Smooth muscle cell of the brain vasculature (primary cell): ENCODE measurements around the gene INPP5A.
A peak's percentile ranks its signal among the peaks of the same experiment; 100 is the strongest.
"Not testable (repeated sequence)": the region's sequence is repeated elsewhere in the genome, so short reads cannot be mapped to it uniquely, and the experiment has no call there.

Experiments used
- DNase-seq: peaks from one replicate; pipeline ENCODE4 v3.0.0-alpha.2; 2012; ENCODE audit warnings: low read depth, low spot score

The INPP5A gene

DNA sequence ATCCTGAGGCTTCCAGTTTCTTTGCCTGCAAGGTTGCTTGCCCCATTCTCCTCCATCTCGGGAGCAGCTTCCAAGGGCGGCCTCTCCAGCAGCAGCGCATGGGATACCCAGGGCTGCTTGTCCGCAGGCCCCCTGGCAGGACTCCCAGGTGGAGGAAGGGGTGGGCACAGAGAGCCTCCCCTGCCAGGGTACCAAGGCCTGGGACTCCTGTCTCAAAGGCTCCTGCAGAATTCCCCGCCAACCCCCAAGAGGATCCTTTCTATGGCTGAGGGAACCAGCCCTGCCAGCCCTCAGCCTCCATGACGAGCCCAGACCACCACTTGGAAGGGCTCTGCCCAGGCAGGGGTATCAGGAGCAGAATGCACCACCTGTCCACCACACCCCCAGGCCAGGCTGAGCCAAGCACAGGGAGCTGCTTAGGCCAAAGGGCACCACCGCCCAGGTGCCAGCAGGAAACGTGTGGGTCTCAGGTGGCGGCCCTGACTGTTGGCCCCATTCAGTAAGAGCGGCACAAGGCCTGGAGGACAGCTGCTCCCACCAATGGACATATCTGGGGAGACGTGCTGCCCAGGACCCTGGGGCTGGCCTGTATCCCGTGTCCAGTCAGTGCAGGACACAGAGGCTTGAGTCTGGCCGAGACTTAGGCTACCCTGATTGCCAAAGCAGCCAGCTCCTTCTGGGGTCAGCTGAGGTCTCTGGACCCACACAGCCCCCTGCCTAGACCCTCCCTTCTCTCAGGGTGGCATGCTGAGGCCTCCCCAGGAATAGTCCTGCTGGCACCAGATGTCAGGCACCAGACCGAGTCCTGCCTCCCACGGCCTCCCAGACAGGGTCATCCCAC lies 33.8 kb upstream of the INPP5A start:
- no peak for DNase-seq

DNA sequence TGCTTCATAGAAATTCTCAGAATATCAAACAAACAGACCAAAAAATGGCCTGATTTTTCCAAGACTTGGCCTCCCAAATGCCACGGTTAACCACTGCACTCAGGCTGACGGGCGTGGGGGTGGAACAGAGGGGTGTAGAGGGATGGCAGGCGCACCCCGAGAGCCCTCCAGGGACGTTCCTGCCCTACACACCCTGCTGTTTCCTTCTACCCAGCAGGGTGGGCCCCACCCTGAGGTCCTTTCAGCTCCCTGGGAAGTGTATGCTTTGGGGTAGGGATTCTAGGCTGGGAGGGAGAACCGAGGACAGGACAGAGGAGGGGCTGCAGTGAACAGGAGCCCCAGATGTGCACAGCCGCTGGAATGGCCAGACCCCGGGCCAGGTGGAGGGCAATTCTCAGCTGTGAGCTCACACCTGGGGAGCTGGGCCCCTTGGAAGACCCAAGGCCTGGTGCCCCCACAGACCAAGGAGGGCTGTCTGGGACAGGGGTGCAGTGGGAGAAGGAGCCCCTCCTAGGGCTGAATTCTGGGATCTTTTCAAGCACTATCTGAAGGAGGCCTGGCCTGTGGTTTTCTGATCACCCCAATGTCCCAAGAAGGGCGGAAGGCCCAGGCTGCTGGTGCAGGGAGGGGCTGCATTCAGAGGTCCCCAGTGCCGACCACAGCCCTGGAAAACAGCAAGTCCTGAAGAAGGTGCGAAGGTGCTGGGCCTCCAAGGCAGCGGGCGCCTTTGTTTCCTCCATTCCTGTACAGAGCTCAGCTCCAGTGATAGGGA lies 32.9 kb upstream of the INPP5A start:
- DNase-seq, result no peak

DNA sequence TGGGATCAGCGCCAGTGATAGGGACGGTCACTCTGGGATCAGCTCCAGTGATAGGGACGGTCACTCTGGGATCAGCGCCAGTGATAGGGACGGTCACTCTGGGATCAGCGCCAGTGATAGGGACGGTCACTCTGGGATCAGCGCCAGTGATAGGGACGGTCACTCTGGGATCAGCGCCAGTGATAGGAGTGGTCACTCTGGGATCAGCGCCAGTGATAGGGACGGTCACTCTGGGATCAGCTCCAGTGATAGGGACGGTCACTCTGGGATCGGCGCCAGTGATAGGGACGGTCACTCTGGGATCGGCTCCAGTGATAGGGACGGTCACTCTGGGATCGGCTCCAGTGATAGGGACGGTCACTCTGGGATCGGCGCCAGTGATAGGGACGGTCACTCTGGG lies 32.0 kb upstream of the INPP5A start:
- not testable (repeated sequence) for DNase-seq

DNA sequence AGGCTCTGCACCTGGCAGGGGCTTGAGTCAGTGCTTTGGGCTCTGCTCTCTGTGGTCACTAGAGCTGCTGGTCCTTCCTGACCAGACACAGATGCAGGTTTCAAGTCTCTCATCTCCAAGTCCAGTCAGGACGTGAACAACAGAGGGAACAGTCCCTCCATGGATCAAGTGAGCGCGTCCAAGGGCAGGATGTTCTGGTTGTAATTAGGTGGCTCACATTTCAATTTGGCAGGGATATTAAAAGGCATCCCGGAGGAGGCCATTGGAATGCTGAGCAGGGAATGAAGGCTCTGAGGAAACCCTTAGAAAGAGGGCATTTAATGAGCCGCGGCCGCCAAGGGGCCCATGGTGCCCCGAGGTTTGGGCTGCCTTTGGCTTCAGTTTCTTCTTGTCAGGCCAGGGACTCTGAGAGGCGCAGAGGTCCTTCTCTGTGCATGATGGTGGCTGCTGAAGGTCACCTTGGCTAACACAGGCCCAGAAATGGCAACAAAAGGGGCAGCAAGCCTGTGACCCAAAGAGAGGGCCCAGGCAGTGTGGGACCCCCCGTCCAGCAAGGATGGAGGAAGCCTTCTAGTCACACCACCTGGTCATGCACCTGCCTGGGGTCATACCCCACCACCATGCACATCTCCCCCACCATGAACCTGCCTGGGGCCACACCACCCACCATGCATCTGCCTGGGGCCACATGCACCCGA lies 30.7 kb upstream of the INPP5A start:
- DNase-seq, result no peak

DNA sequence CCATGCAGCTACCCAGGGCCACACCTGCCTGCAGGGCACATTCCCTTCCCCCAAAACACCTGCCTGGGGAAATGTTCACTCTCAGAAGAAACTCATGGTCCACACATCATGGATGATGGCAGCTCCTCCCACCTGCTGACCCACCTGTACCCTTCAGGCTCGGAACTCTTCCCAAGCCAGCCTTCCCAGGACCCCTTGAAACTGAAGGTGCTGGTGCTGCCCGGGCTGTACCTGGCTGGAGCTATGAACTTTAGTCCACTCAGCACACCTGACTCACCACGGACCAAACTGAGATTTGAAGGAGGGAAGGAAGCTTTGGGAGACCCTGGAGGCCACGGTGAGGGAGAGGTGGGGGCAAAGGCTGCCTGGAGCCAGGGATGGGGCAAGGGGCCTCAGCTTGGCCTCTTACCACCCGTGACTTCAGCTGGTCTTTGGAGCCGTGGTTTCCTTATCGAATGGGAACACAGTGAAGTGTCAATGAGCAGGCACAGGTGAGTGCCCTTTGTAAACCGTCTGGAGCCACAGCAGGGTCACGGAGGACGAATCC lies 30.1 kb upstream of the INPP5A start:
- no peak for DNase-seq

DNA sequence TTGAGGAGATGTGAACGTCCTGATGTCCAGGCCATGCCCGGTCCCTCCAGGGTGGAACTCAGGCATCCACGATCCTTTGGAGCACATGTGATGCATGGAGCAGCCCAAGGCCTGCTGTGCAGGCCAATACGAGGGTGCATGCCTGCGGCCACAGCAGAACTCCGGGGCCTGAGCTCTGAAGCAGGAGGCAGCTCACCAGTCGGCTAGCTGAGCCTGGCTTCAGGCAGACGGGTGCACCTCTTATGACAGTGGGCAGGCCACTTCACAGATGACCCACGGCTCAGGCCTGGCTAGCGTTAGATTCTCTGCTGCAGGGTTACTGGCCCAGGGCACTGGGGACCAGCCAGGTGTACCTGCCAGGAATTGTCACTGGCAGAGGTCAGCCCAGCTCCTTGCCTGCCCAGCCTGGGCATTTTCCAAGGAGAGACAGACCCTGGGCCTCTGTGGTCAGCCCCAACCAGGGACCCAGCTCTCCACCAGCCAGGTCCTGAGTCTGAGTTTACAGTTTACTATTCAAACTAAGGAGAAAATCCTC lies 29.6 kb upstream of the INPP5A start:
- no peak for DNase-seq

DNA sequence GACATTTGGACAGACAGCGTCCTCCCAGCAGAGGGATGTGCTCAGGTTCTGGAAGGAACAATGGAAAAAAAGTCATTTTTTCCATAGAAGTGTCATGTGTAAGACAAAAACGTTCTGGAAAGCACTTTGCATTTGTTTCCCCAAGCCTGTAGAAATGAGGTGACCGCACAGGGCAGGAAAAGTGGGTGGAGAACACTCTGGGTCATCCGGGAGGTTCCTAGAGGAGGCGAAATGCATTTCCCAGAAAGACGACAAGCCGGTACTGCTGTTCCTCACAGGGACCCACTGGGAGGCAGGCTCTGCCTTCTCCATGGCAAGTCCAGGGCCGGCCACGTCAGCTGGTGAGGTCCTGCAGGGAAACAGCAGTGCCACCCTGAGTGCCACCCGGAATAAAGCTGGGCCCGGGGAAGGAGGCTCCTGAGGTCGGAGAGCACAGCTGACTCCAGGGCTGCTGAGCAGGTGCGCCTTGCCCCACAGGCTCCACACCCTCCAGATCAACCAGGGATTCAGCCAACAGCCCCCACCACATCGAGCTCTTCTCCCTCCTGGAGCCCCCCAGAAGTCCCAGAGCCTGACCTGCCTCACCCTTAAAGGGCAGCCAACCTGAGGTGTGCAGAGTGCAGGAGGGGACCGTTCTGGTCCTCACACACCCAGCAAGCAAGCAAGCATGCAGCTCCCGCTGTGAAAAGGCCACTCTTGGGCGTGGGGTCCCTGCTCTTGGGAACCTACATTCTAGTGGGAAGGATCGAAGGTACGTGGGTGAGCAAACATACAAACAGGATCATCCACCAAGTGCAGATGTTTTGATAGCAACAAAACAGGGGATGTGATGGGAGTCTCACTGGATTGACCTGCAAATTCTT lies 28.8 kb upstream of the INPP5A start:
- no peak for DNase-seq

DNA sequence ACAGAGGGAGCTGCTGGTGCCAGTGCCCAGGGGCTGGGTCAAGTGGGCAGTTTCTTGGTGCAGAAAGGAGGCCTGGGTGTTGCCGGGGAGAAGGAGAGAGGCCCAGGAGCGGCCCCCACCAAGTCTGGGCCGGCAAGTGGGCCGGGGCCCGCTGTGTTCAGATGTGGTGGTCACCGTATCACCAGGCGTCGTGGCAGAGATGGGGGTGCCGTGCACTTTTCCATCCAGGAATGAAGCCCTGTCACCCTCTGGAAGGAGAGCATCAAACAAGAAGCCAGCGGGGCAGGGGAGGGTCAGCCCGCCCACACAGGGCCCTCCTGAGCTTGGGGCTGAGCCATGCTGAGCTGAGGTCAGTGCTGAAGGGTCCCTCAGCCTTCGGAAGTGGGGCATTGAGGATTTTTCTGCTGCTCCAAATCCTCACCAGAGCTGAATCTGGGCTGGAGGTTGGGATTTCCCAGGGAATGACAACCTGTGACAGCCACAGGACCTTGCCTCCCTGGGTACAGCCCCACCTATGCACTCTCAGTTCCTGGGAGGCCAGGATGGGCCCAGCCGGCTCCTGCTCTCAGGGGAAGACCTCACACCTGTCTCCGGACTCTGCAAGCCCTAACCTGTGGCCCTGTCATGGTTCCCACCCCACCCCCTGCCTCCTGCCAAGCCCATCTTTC lies 27.9 kb upstream of the INPP5A start:
- no peak for DNase-seq

DNA sequence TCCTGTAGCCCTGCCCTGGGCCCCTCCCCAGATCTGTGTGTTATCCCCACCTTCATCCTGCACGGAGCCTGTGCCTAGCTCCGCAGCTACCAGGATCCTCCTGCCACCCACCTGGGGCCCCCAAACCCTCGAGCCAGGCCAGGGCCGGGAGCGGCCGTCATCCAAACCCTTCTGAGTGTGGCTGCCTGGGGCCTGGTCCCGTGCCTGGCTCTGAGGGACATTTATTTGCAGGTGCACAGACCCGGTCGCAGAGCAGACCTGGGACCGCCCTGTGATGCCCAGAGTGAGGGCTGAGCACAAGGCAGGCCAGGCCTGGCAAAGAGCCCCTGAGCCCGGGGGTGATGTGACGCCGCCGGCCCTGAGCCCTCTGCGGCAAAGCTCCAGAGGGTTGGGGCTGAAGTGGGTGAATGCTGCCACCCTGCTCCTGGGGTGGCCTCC lies 27.4 kb upstream of the INPP5A start:
- no peak for DNase-seq

DNA sequence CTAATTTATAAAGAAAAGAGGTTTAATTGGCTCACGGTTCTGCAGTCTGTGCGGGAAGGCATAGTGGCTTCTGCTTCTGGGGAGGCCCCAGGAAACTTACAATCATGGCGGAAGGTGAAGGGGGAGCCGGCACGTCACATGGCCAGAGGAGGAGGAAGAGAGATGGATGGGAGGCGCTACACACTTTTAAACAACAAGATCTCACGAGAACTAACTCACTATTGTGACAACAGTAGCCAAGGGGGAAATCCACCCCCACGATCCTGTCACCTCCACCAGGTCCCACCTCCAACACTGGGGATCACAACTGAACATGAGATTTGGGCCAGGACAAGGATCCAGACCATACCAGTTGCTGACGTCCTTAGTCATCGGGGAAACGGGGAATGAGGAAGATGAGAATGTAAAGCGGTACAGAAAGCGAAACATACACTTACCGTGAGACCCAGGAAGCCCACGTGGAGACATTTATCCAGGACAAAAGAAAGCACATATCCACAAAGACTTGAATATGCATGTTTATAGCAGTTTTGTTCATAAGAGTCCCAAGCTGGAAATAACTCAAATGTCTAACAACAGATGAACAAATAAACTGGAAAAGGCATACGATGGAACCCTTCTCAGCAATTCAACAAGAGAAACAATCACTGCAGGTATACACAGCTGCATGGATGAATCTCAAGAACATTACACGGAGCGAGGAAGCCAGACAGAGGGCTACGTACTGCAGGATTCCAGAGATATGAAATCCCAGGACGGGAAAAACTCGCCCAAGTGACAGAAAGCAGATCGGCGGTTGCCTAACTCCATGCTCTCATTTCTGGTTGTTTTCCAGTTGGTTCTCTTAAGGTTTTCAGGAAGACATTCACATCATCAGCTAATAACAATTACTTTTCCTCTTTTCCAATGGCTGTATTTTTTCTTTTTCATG lies 26.2 kb upstream of the INPP5A start:
- DNase-seq, result no peak

DNA sequence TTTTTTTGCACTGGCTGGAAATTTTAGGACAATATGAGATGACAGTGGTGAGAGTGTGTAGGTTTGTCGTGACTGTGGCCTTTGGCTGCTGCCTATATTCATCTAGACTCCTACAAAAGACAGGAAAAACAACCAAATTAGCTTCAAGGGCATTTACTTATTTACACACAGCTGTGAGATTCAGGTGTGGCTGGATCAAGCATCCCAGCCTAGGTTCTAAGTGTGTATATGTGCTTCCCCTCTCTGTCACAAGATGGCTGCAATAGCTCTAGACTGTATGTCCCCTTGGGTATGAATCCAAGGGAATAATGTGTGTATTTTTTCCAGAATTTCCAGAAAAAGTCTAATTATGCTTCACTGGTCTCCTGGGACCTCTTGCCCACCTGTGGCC lies 25.5 kb upstream of the INPP5A start:
- DNase-seq, result no peak

DNA sequence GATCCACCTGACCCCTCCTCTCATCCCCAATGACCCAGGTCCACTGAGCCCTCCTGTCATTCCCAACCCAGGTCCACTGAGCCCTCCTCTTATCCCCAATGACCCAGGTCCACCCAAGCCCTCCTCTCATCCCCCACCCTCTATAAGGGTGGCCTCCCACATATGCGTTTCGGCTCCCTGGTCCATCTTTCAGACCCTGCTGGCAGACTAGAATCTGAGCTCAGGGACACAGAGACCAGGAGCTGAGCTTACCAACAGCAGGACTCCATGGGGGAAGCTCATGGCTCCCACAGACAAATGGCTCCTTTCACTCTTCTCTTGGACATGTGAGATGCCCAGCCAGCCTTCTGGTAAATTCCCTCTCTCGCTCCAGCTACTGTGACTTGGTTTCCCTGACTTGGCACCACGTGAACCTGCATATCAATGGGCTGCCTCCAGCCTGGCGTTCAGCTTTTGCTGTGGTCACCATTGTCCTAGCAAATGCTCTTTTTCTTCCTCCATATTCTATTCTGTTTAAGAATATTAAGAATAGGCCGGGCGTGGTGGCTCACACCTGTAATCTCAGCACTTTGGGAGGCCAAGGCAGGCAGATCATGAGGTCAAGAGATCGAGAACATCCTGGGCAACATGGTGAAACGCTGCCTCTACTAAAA lies 24.8 kb upstream of the INPP5A start:
- no peak for DNase-seq

DNA sequence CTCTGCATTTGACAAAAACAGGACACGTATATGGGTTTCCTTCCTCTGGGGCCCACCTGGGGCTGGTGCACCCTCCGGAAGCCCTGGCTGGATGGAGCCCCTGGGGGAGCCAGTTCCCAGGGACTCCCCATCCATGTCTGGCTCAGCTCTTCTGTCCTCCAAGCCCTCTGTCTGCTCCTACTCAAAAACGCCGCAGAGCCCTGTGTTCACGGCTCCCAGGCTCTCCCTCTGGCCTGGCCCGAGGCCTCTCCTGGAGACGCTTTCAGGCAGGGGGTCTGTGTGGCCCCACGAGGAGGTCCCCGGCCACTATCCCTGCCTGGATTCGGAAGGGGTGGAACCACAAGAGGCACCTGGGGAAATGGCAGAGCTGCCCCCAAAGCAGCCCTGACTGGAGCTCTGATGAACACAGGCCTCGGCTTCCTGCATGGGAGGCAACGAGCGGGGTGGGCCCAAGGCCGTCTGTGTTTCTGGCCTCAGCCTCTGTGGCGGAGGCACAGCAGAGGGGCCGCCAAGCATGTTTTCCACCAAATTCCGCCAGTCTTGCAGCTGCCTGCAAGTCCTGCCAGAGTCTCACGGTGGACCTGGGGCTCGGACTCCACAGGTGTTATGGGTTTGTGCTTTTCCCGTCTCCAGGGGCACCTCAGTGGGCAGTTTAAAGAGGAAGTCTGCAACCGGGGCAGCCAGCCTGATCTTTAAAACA lies 22.6 kb upstream of the INPP5A start:
- DNase-seq, result no peak

DNA sequence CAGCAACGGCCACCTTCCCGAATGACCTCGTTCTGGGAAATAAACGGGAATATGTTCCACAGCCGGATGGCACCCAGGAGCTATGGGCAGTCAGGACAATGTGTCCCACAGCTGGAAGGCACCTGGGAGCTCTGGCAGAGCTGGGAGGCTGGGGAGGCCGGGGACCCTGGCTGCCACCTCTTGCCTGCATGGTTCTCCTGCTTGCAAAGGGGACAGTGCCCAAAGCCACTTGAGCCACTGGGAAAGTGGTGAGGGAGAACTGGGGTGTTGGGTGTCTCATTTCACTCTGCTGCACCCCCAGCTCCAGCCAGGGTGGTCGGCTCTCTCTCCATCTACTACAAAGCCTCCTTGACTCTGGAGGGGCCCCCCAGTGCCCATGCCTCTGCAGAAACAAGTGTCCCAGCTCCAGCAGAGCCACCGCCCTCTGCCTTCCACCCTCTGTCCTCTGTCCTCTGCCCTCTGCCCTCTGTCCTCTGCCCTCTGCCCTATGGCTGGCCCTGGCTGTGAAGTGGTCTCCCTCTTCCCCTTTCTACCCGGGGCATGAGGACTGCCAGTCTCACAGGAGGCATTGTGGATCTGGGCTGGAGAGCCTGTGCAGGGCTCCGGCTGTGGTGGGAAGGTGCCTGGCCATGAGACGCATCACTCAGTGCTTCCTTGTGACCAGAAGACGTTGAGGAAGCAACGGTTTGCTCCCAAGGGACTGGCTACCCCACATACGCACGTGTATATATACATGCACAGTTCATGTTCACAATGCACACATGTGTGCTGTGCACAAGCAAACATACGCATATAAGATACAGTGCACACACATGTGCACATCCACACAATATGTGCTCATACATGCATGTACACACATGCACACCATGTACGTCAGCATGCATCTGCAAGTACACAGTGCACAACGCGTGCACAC lies 21.5 kb upstream of the INPP5A start:
- no peak for DNase-seq

DNA sequence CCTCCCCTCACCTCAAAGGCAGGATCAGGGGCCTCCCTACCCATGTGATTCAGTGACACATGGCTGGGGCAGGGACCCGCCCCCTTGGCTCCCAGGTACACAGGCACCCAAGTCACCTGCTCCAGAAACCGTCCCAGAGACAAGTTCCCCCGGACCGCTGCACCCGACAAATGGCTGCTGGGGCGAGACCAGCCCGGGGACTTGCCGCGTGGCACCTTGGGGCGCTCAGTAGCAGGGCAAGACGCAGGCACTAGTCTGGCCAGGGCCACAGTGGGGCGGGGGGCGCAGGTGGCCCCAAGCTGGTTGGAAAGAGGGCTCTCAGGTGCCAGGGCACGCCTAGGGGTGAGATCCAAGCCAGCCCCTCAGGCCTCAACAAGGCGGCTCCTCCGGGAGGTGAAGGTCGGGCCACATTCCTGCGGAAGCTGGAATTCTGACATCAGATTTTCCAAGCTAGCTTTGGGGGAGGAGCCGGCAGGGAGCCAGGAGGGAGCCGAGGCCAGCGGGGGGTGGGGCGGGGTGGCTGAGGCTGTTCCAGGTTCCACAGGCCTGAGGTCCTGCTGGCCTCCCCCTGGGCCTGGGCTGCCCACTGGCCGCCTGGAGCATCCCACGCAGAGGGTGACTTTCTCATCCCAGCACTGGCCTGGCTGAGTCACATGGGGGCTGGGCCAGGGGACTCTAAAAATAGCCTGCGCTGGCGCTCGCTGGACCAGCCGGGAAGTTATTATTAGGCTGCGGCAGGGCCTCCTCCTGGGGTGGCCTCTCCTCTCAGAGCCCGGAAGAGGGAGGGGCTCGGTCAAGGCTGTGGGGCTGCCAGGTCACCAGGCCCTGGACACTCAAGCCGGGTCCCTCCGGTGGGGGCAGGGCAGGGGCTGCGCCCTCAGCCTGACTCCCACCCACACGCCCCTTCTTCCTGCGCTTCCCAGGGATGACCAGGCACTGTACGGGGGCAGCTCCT lies 20.5 kb upstream of the INPP5A start:
- DNase-seq, result peak; percentile 77
